Transverse colon (tissue), 4 donors: ENCODE measurements around the gene PLPPR2. TPM values are rescaled to one million over a fixed set of nuclear protein-coding genes. Genes with fewer than 3 reads are reported as not detected.
"Not testable (repeated sequence)": the region's sequence is repeated elsewhere in the genome, so short reads cannot be mapped to it uniquely, and the experiment has no call there.

Experiments
- DNase-seq: peaks from one replicate; pipeline ENCODE4 v3.0.0-alpha.2; 2019
- H3K27ac ChIP-seq, 4 donors: fragments of 200-600 bp; sonication (generic); 2 replicates each; pipeline ENCODE4 v1.5.1; 2016 to 2018; ENCODE audit warnings: inconsistent platforms in 4 of 4
- H3K27me3 ChIP-seq: fragments of 200-600 bp; sonication (generic); 2 replicates; pipeline ENCODE4 v1.5.1; 2017; ENCODE audit warnings: inconsistent platforms
- H3K36me3 ChIP-seq, 4 donors: fragments of 200-600 bp; sonication (generic); 2 replicates each; pipeline ENCODE4 v1.5.1; 2017 to 2019; ENCODE audit warnings: inconsistent platforms in 4 of 4
- H3K4me1 ChIP-seq, 4 donors: fragments of 200-600 bp; sonication (generic); 2 replicates each; pipeline ENCODE4 v1.5.1; 2017 to 2020; ENCODE audit warnings: inconsistent platforms in 4 of 4
- H3K4me3 ChIP-seq, 4 donors: fragments of 200-600 bp; sonication (generic); 1 replicate in 1 of 4; 2 replicates in 3 of 4; pipeline versions ENCODE4 v1.5.1 to v1.6.1; 2017 to 2019; ENCODE audit warnings: inconsistent platforms in 4 of 4
- H3K9me3 ChIP-seq, 2 donors: fragments of 200-600 bp; sonication (generic); 2 replicates each; pipeline ENCODE4 v1.5.1; 2017 to 2019; ENCODE audit warnings: inconsistent platforms in 2 of 2
- EP300 ChIP-seq: sonication (generic); formaldehyde crosslinking; IDR thresholded peaks from one replicate; pipeline ENCODE4 v1.6.1; 2017; ENCODE audit warnings: antibody characterized with exemption, low read depth
- POLR2A ChIP-seq: fragments of 450-650 bp; IDR thresholded peaks from one replicate; pipeline ENCODE4 v1.6.1; 2016; ENCODE audit warnings: antibody characterized with exemption, mild to moderate bottlenecking, moderate library complexity
- POLR2AphosphoS5 ChIP-seq, 3 donors: sonication (generic); formaldehyde crosslinking; IDR thresholded peaks; one replicate each; pipeline ENCODE4 v1.6.1; 2016; ENCODE audit warnings: antibody characterized with exemption in 3 of 3
- WGBS, 2 donors: methylation state at CpG; one replicate each; pipeline ENCODE4 v1.1.5; 2018; ENCODE audit warnings: low coverage in 1 of 2; 5-methylcytosine and 5-hydroxymethylcytosine counted together
- in situ Hi-C, 4 donors: fragments of 200-750 bp; cut with MboI; loops; one replicate each; pipeline versions ENCODE4 v1.15.0 to v1.15.1; 2017; ENCODE audit warnings: low sequenced_read_pairs in 3 of 4, low pct_ligation_motif_present in 1 of 4, low pct_unique_long_range_greater_than_20kb in 1 of 4
- intact Hi-C: fragments of 100-400 bp; cut with DNase I; formaldehyde crosslinking; loops from one replicate; pipeline ENCODE4 v1.15.1; 2023; ENCODE audit warnings: low total_unique reads
- total RNA-seq, 4 donors: library from RNA; depleted of rRNA; stranded (reverse); fragments of >200 nt; gene quantifications; one replicate each; pipeline ENCODE4 v1.1.0, GENCODE V29; 2016
- TF ChIP-seq, protein P1 (sequence below), 5 experiments: fragments of 200-600 bp in 3 of 5; fragments of 450-650 bp in 2 of 5; sonication (generic) in 3 of 5; IDR thresholded peaks; 1 replicate in 2 of 5; 2 replicates in 3 of 5; pipeline ENCODE4 v1.5.1; 2016 to 2017; ENCODE audit warnings: antibody characterized with exemption in 5 of 5, inconsistent platforms in 3 of 5, mild to moderate bottlenecking in 2 of 5, moderate library complexity in 1 of 5

The PLPPR2 gene
- total RNA-seq, 4 donors from 2014 or later = 6.3 to 51.7 (median 11.5) TPM

- 8% methylated on average over 21 of the region's 53 CpGs; no CpG with 5 or more reads in 1 of the 2 donors for WGBS, 2 donors
- TF ChIP-seq EP300 (no peak), POLR2AphosphoS5 (IDR thresholded peaks at IDR 0.05) (peak; percentile 75 to 89 (median 88)), POLR2A (peak; percentile 65)
- TF ChIP-seq, protein P1, sequence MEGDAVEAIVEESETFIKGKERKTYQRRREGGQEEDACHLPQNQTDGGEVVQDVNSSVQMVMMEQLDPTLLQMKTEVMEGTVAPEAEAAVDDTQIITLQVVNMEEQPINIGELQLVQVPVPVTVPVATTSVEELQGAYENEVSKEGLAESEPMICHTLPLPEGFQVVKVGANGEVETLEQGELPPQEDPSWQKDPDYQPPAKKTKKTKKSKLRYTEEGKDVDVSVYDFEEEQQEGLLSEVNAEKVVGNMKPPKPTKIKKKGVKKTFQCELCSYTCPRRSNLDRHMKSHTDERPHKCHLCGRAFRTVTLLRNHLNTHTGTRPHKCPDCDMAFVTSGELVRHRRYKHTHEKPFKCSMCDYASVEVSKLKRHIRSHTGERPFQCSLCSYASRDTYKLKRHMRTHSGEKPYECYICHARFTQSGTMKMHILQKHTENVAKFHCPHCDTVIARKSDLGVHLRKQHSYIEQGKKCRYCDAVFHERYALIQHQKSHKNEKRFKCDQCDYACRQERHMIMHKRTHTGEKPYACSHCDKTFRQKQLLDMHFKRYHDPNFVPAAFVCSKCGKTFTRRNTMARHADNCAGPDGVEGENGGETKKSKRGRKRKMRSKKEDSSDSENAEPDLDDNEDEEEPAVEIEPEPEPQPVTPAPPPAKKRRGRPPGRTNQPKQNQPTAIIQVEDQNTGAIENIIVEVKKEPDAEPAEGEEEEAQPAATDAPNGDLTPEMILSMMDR (IDR thresholded peaks at IDR 0.05) = no peak
- H3K9me3 ChIP-seq = no peaks in the 10 kb centered on the region
- peaks cover 14 to 34% (median 32%) of the 10 kb centered on the region in 4 donors for H3K4me1 ChIP-seq
- H3K4me3 ChIP-seq = peak within 1 kb of the TSS; percentile 70 to 88 (median 82)
- in situ Hi-C loops = no loop called here
- peak; percentile 96 for DNase-seq
- H3K36me3 ChIP-seq = peaks cover 0 to 11% (median 2%) of the 10 kb centered on the region in 4 donors
- H3K27me3 ChIP-seq = no peaks in the 10 kb centered on the region
- peak within 1 kb of the TSS; percentile 79 to 93 (median 90) for H3K27ac ChIP-seq
- intact Hi-C loops = no loop called here
Measured at GRCh38 chr19:11339254-11340098, 15.8 kb upstream of the PLPPR2 start, which contains the start of gene RAB3D. TSS of gene RAB3D (minus strand) at chr19:11339657. CDS start at chr19:11337399, 2,258 bp downstream.

- DNase-seq, H3K27me3 ChIP-seq, H3K9me3 ChIP-seq, in situ Hi-C loops, intact Hi-C loops, H3K36me3 ChIP-seq: not testable (repeated sequence)
- Histone ChIP-seq H3K4me3 (peak overlapping the region in 2 of 4 donors; percentile 70 to 82), H3K27ac (peak overlapping the region; percentile 79 to 93 (median 90)), H3K4me1 (peaks cover 17 to 40% (median 38%) of the 10 kb centered on the region in 4 donors)
- 51 to 76% methylated on average over 4 to 8 of the region's 8 CpGs for whole genome bisulfite sequencing, 2 donors
Measured at GRCh38 chr19:11340099-11340467, 15.1 kb upstream of the PLPPR2 start.

- Histone ChIP-seq H3K4me3 (no peak overlapping the region), H3K4me1 (peaks cover 22 to 52% (median 49%) of the 10 kb centered on the region in 4 donors), H3K36me3 (no peaks in the 10 kb centered on the region), H3K27me3 (no peaks in the 10 kb centered on the region), H3K9me3 (no peaks in the 10 kb centered on the region), H3K27ac (no peak overlapping the region)
- 89 to 100% methylated on average over 3 of the region's 3 CpGs for WGBS, 2 donors
- in situ Hi-C loops (no loop called here), intact Hi-C loops (no loop called here)
- no peak for TF ChIP-seq EP300
- TF ChIP-seq POLR2A = no peak
- TF ChIP-seq POLR2AphosphoS5 (IDR thresholded peaks at IDR 0.05) = no peak
- TF ChIP-seq, protein P1 (IDR thresholded peaks at IDR 0.05) = no peak
- no peak for DNase-seq
Measured at GRCh38 chr19:11342429-11342828, 12.8 kb upstream of the PLPPR2 start.

DNA sequence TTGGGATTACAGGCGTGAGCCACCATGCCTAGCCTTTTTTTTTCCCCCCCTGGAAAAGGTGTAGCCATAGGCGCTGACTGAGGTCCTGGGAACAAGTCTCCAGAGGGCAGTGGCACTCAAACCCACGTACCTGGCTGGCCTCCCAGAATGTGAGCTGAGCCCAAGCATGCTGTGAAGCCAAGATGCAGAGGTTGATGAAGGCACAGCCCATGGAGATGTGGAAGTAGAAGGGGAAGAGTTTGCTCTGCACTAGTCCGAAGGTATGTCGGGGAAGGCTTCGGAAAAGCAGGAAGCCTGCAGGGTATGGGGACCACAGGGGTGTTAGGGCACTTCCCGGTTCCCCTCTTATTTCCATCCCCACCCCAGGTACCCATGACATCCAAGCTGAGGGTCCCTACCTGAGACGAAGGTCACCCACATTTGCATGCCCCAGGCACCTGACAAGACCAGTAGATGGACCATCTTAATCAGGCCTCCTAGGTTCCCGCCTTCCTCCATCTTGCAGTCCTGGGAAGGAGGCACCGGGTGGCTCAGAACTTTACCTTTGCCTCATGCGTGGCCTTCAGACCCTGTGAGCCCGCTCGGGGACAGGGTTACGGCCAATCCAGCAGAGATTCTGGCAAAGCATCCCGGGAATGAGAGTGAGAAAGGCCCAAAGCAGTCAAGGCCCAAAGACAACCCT lies 10.0 kb upstream of the PLPPR2 start:
- intact Hi-C loops = no loop called here
- H3K36me3 ChIP-seq = no peaks in the 10 kb centered on the region
- peak overlapping the region; percentile 82 to 92 (median 84) for H3K27ac ChIP-seq
- peak overlapping the region in 3 of 4 donors; percentile 56 to 76 (median 56) for H3K4me3 ChIP-seq
- peaks cover 11 to 31% (median 27%) of the 10 kb centered on the region in 4 donors for H3K4me1 ChIP-seq
- H3K9me3 ChIP-seq = no peaks in the 10 kb centered on the region
- 39% methylated on average over 15 of the region's 15 CpGs; no CpG with 5 or more reads in 1 of the 2 donors for WGBS, 2 donors
- in situ Hi-C loops = no loop called here
- TF ChIP-seq POLR2A = no peak
- TF ChIP-seq, protein P1 (IDR thresholded peaks at IDR 0.05) = no peak
- TF ChIP-seq EP300 = no peak
- no peak for TF ChIP-seq POLR2AphosphoS5 (IDR thresholded peaks at IDR 0.05)
- no peaks in the 10 kb centered on the region for H3K27me3 ChIP-seq
- no peak for DNase-seq
